Ectodermal cell (in vitro differentiated cells): ENCODE data around the gene CAB39.

ENCODE experiments used
- H3K27ac ChIP-seq: 2 replicates; pipeline ENCODE4 v1.7.0; 2013; ENCODE audit warnings: mild to moderate bottlenecking, low read depth, low read length; ENCODE audit not compliant: insufficient read depth, poor library complexity, severe bottlenecking
- H3K27me3 ChIP-seq: 2 replicates; pipeline ENCODE4 v1.7.0; 2013; ENCODE audit warnings: mild to moderate bottlenecking, low read length; ENCODE audit not compliant: insufficient read depth, control insufficient read depth, poor library complexity, severe bottlenecking
- H3K36me3 ChIP-seq: one replicate; pipeline ENCODE4 v1.7.0; 2013; ENCODE audit warnings: low read length; ENCODE audit not compliant: control insufficient read depth, insufficient read depth
- H3K4me1 ChIP-seq: one replicate; pipeline ENCODE4 v1.7.0; 2013; ENCODE audit warnings: low read length; ENCODE audit not compliant: control insufficient read depth, insufficient read depth
- H3K4me3 ChIP-seq: 2 replicates; pipeline ENCODE4 v1.7.0; 2013; ENCODE audit warnings: low read depth, low read length, control low read depth; ENCODE audit not compliant: insufficient read depth
- H3K9me3 ChIP-seq: 2 replicates; pipeline ENCODE4 v1.7.0; 2013; ENCODE audit warnings: mild to moderate bottlenecking, low read length, moderate library complexity; ENCODE audit not compliant: control insufficient read depth
- WGBS, 2 experiments: methylation state at CpG; one replicate each; pipeline ENCODE4 v1.1.7; 2013; ENCODE audit warnings: missing lambda C conversion rate in 2 of 2; 5-methylcytosine and 5-hydroxymethylcytosine counted together

CAB39 gene

GRCh38 chr2:230762317-230762896, 49.8 kb downstream of the CAB39 start:
- Histone ChIP-seq H3K9me3 (no peaks in the 10 kb centered on the region), H3K27ac (no peak overlapping the region), H3K4me3 (no peak overlapping the region), H3K27me3 (no peaks in the 10 kb centered on the region), H3K4me1 (no peaks in the 10 kb centered on the region), H3K36me3 (no peaks in the 10 kb centered on the region)
- 76 to 89% methylated on average over 4 of the region's 4 CpGs for WGBS, 2 experiments

GRCh38 chr2:230764346-230764745, 51.7 kb downstream of the CAB39 start:
- 100% methylated on average over 1 of the region's 1 CpG for WGBS, 2 experiments
- no peaks in the 10 kb centered on the region for H3K27me3 ChIP-seq

GRCh38 chr2:230765611-230766300, 53.1 kb downstream of the CAB39 start:
- Histone ChIP-seq H3K4me3 (no peak overlapping the region), H3K9me3 (no peaks in the 10 kb centered on the region), H3K27me3 (no peaks in the 10 kb centered on the region), H3K27ac (no peak overlapping the region), H3K36me3 (no peaks in the 10 kb centered on the region), H3K4me1 (no peaks in the 10 kb centered on the region)
- 94% methylated on average over 2 to 4 of the region's 4 CpGs for WGBS, 2 experiments

More at GRCh38 chr2:230764346-230764745, 51.7 kb downstream of the CAB39 start:
- Histone ChIP-seq H3K4me1 (no peaks in the 10 kb centered on the region), H3K27ac (no peak overlapping the region), H3K4me3 (no peak overlapping the region), H3K9me3 (no peaks in the 10 kb centered on the region), H3K36me3 (no peaks in the 10 kb centered on the region)

- no peaks in the 10 kb centered on the region for H3K36me3 ChIP-seq
- H3K9me3 ChIP-seq: no peaks in the 10 kb centered on the region
- H3K27me3 ChIP-seq: no peaks in the 10 kb centered on the region
- no peak overlapping the region for H3K4me3 ChIP-seq
- H3K4me1 ChIP-seq: no peaks in the 10 kb centered on the region
- H3K27ac ChIP-seq: no peak overlapping the region
- WGBS, 2 experiments: 92 to 95% methylated on average over 2 of the region's 2 CpGs
These were observed 55.3 kb downstream of the CAB39 start for GRCh38 chr2:230767862-230768388.

- Histone ChIP-seq H3K4me1 (no peaks in the 10 kb centered on the region), H3K4me3 (no peak overlapping the region), H3K9me3 (no peaks in the 10 kb centered on the region), H3K36me3 (no peaks in the 10 kb centered on the region), H3K27me3 (no peaks in the 10 kb centered on the region), H3K27ac (no peak overlapping the region)
- WGBS, 2 experiments: 97 to 100% methylated on average over 1 to 3 of the region's 3 CpGs
These were observed 58.2 kb downstream of the CAB39 start for GRCh38 chr2:230770804-230771203.

- Histone ChIP-seq H3K4me3 (no peak overlapping the region), H3K9me3 (no peaks in the 10 kb centered on the region)
- 96% methylated on average over 2 of the region's 2 CpGs; no CpG with 5 or more reads in 1 of the 2 experiments for WGBS, 2 experiments
These were observed 59.5 kb downstream of the CAB39 start for GRCh38 chr2:230772156-230772555.

GRCh38 chr2:230773039-230773773, 60.6 kb downstream of the CAB39 start:
- Histone ChIP-seq H3K4me3 (no peak overlapping the region), H3K27me3 (no peaks in the 10 kb centered on the region), H3K36me3 (no peaks in the 10 kb centered on the region), H3K27ac (no peak overlapping the region), H3K9me3 (no peaks in the 10 kb centered on the region), H3K4me1 (no peaks in the 10 kb centered on the region)
- 98% methylated on average over 4 of the region's 4 CpGs for WGBS, 2 experiments

More at GRCh38 chr2:230772156-230772555, 59.5 kb downstream of the CAB39 start:
- H3K36me3 ChIP-seq: no peaks in the 10 kb centered on the region
- H3K27ac ChIP-seq: no peak overlapping the region
- H3K27me3 ChIP-seq: no peaks in the 10 kb centered on the region
- H3K4me1 ChIP-seq: no peaks in the 10 kb centered on the region

GRCh38 chr2:230774348-230774951, 61.8 kb downstream of the CAB39 start:
- H3K27ac ChIP-seq: no peak overlapping the region
- H3K9me3 ChIP-seq: no peaks in the 10 kb centered on the region
- no peaks in the 10 kb centered on the region for H3K36me3 ChIP-seq
- no peaks in the 10 kb centered on the region for H3K27me3 ChIP-seq
- WGBS, 2 experiments: 97 to 100% methylated on average over 3 to 4 of the region's 4 CpGs
- no peaks in the 10 kb centered on the region for H3K4me1 ChIP-seq
- no peak overlapping the region for H3K4me3 ChIP-seq

GRCh38 chr2:230775737-230776136, 63.1 kb downstream of the CAB39 start:
- Histone ChIP-seq H3K4me3 (no peak overlapping the region), H3K9me3 (no peaks in the 10 kb centered on the region), H3K27me3 (no peaks in the 10 kb centered on the region), H3K27ac (no peak overlapping the region), H3K36me3 (no peaks in the 10 kb centered on the region), H3K4me1 (no peaks in the 10 kb centered on the region)
- 94 to 98% methylated on average over 3 to 4 of the region's 4 CpGs for WGBS, 2 experiments

GRCh38 chr2:230777721-230778120, 65.1 kb downstream of the CAB39 start:
- no peaks in the 10 kb centered on the region for H3K36me3 ChIP-seq
- no peak overlapping the region for H3K4me3 ChIP-seq
- no peak overlapping the region for H3K27ac ChIP-seq
- no peaks in the 10 kb centered on the region for H3K4me1 ChIP-seq
- H3K9me3 ChIP-seq: no peaks in the 10 kb centered on the region
- WGBS, 2 experiments: 64 to 73% methylated on average over 2 of the region's 3 CpGs
- H3K27me3 ChIP-seq: no peaks in the 10 kb centered on the region
